Testis (tissue), 3 donors: ENCODE results near the gene ZNF81. TPM values are rescaled to one million over a fixed set of nuclear protein-coding genes. Genes with fewer than 3 reads are reported as not detected.

ENCODE experiments used
- DNase-seq: peaks from one replicate; pipeline ENCODE4 v3.0.0-alpha.2; 2019
- H3K27ac ChIP-seq, 2 donors: fragments of 200-600 bp; sonication (generic); one replicate each; pipeline ENCODE4 v1.5.1; 2019
- H3K27me3 ChIP-seq: fragments of 200-600 bp; sonication (generic); one replicate; pipeline ENCODE4 v1.5.1; 2019
- H3K36me3 ChIP-seq: fragments of 200-600 bp; sonication (generic); one replicate; pipeline ENCODE4 v1.5.1; 2017; ENCODE audit warnings: low read depth; ENCODE audit errors: missing control alignments
- H3K4me1 ChIP-seq: fragments of 200-600 bp; sonication (generic); one replicate; pipeline ENCODE4 v1.5.1; 2019
- H3K4me3 ChIP-seq, 2 donors: fragments of 200-600 bp; sonication (generic); one replicate each; pipeline ENCODE4 v1.5.1; 2017 to 2019
- H3K9me3 ChIP-seq: fragments of 200-600 bp; sonication (generic); one replicate; pipeline ENCODE4 v1.5.1; 2017
- POLR2A ChIP-seq: fragments of 450-650 bp; IDR thresholded peaks from one replicate; pipeline ENCODE4 v1.6.1; 2017; ENCODE audit warnings: antibody characterized with exemption, mild to moderate bottlenecking, moderate library complexity
- WGBS, 2 donors: methylation state at CpG; one replicate each; pipeline ENCODE4 v1.1.5; 2018; 5-methylcytosine and 5-hydroxymethylcytosine counted together
- intact Hi-C: fragments of 100-400 bp; cut with DNase I; formaldehyde crosslinking; loops from one replicate; pipeline ENCODE4 v1.15.1; 2023; ENCODE audit warnings: low total_unique reads
- polyA plus RNA-seq: library from polyadenylated mRNA; stranded (reverse); fragments of 350-450 nt; fragmentation: Illumina TruSeq; extraction: RNeasy Lipid Tissue Mini Kit (QIAGEN cat#74804); gene quantifications from one replicate; pipeline ENCODE4 v1.2.3, GENCODE V29; 2014; ENCODE audit warnings: low read depth, low replicate concordance; ENCODE audit not compliant: insufficient read depth
- total RNA-seq, 2 donors: library from RNA; depleted of rRNA; stranded (reverse); fragments of >200 nt; gene quantifications; one replicate each; pipeline ENCODE4 v1.2.3, GENCODE V29; 2016
- TF ChIP-seq, protein P1 (sequence below), 3 experiments: fragments of 450-650 bp in 2 of 3; fragments of 200-600 bp in 1 of 3; sonication (generic) in 1 of 3; IDR thresholded peaks; one replicate each; pipeline ENCODE4 v1.5.1; 2016 to 2019; ENCODE audit warnings: antibody characterized with exemption in 3 of 3, mild to moderate bottlenecking in 2 of 3, moderate library complexity in 1 of 3

The ZNF81 gene
- total and polyA plus RNA-seq, 3 donors from 2014 or later, result 2.8 to 6.2 (median 4.7) TPM

DNA sequence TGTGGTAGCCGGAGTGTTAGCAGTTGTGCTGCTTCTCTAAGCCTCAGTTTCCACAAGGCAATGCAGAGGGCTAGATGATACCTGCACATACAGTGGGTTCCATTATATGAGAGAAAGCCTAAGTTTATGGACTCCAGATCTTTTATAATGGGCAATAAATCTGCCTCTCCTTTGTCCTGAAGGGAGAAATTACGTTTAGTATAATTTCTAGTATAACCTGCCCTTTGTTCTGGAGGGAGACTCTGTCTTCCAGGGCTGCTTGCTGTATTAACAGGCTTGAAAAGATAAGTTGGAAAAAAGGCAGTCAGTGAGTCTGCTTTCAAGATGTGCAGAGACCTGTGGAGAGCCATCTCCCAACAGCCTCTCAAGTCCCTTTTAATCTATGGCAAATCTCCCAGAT lies 42.8 kb downstream of the ZNF81 start:
- Histone ChIP-seq H3K9me3 (no peaks in the 10 kb centered on the region), H3K4me3 (no peak overlapping the region), H3K4me1 (no peaks in the 10 kb centered on the region), H3K36me3 (no peaks in the 10 kb centered on the region), H3K27me3 (no peaks in the 10 kb centered on the region), H3K27ac (no peak overlapping the region)
- DNase-seq, result no peak
- WGBS, 2 donors, result 91 to 97% methylated on average over 2 of the region's 2 CpGs
- intact Hi-C loops, result no loop called here
- TF ChIP-seq POLR2A, result no peak
- TF ChIP-seq, protein P1, sequence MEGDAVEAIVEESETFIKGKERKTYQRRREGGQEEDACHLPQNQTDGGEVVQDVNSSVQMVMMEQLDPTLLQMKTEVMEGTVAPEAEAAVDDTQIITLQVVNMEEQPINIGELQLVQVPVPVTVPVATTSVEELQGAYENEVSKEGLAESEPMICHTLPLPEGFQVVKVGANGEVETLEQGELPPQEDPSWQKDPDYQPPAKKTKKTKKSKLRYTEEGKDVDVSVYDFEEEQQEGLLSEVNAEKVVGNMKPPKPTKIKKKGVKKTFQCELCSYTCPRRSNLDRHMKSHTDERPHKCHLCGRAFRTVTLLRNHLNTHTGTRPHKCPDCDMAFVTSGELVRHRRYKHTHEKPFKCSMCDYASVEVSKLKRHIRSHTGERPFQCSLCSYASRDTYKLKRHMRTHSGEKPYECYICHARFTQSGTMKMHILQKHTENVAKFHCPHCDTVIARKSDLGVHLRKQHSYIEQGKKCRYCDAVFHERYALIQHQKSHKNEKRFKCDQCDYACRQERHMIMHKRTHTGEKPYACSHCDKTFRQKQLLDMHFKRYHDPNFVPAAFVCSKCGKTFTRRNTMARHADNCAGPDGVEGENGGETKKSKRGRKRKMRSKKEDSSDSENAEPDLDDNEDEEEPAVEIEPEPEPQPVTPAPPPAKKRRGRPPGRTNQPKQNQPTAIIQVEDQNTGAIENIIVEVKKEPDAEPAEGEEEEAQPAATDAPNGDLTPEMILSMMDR (IDR thresholded peaks at IDR 0.05), result no peak

DNA sequence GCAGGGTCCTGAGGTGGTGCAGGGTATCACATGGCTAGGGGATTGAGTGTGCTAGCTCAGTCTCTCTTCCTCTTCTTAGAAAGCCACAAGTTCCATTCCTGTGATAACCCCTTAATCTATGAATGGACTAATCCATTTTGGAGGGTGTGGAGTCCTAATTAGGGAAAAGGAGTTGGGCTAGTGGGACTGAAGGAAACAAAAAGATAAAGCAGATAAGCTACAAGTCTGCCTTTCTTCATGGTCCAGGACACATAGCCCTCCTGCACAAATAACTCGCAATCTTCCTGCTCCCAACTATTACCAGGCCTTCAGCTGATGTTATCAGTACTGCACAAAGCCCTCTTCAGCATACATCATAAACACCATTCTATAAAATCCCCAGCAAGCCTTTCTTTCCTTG lies 44.2 kb downstream of the ZNF81 start:
- no peak for DNase-seq
- no peak overlapping the region for H3K4me3 ChIP-seq
- TF ChIP-seq, protein P1 (IDR thresholded peaks at IDR 0.05), result no peak
- no peak for TF ChIP-seq POLR2A
- intact Hi-C loops, result no loop called here
- no peaks in the 10 kb centered on the region for H3K27me3 ChIP-seq
- H3K9me3 ChIP-seq, result no peaks in the 10 kb centered on the region
- no peaks in the 10 kb centered on the region for H3K4me1 ChIP-seq
- H3K36me3 ChIP-seq, result no peaks in the 10 kb centered on the region
- 92 to 100% methylated on average over 1 of the region's 1 CpG for WGBS, 2 donors
- no peak overlapping the region for H3K27ac ChIP-seq

DNA sequence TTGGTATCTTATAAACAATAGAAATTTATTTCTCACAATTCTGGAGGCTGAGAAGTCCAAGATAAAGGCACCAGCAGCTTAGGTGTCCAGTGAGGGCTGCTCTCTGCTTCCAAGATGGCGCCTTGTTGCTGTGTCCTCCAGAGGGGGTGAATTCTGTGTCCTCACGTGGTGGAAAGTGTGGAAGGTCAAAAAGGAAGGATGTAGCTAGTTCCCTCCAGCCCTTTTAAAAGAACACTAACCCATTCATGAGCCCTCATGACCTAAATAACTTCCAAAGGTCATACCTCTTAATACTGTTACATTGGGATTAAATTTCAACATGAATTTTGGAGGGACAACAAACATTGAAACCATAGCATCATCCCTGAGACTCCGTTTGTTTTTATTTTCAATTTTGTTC lies 48.8 kb downstream of the ZNF81 start:
- H3K9me3 ChIP-seq, result no peaks in the 10 kb centered on the region
- WGBS, 2 donors, result 74 to 81% methylated on average over 3 of the region's 3 CpGs
- intact Hi-C loops, result no loop called here

DNA sequence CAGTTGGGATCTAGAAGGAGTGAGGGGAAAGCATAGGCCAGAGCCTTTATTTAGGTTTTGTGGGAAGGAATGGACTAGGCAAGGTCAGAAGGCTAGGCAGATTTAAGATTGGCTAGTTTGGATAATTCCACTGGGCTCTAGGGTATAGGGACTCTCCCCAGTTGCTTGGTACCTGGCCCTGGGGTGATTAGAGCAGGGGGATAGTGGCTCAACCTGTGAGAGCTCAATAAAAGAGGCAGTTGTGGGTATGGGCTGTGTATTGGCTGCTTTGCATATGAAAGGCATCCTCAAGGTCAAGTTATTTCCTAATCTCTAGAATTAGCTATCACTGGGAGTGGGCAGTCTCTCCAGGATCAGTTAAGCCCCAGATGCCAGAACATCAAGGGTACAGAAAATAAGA lies 61.3 kb downstream of the ZNF81 start:
- no peaks in the 10 kb centered on the region for H3K4me1 ChIP-seq
- TF ChIP-seq, protein P1 (IDR thresholded peaks at IDR 0.05), result no peak
- TF ChIP-seq POLR2A, result no peak
- DNase-seq, result no peak
- H3K9me3 ChIP-seq, result no peaks in the 10 kb centered on the region
- no peaks in the 10 kb centered on the region for H3K27me3 ChIP-seq
- H3K4me3 ChIP-seq, result no peak overlapping the region
- no peak overlapping the region for H3K27ac ChIP-seq
- intact Hi-C loops, result no loop called here
- H3K36me3 ChIP-seq, result no peaks in the 10 kb centered on the region

More for the DNA sequence above, 48.8 kb downstream of the ZNF81 start:
- Histone ChIP-seq H3K4me1 (no peaks in the 10 kb centered on the region), H3K27me3 (no peaks in the 10 kb centered on the region), H3K36me3 (no peaks in the 10 kb centered on the region), H3K27ac (no peak overlapping the region), H3K4me3 (no peak overlapping the region)
- no peak for DNase-seq
- TF ChIP-seq, protein P1 (IDR thresholded peaks at IDR 0.05), result no peak
- TF ChIP-seq POLR2A, result no peak

DNA sequence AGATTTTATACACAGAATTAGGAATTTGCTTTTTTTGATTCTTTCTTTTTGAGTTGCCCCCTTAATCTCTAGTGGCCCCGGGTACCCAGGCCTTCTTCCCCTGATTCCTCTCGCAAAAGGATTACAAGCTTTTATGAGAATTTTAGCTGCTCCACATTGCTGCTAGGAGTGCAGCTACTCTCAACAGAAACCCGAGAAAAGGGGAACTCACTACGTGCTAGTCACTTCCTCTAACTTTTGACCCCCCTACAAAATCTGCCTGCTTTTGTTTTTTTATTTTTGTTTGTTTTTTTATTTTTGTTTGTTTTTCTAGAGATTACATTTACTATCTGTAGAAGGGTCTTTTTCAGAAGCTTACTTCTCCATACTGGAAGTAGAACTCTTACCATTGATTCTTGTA lies 64.1 kb downstream of the ZNF81 start:
- Histone ChIP-seq H3K27ac (no peak overlapping the region), H3K27me3 (no peaks in the 10 kb centered on the region), H3K36me3 (no peaks in the 10 kb centered on the region), H3K4me3 (no peak overlapping the region), H3K9me3 (no peaks in the 10 kb centered on the region), H3K4me1 (no peaks in the 10 kb centered on the region)
- TF ChIP-seq, protein P1 (IDR thresholded peaks at IDR 0.05), result no peak
- no peak for TF ChIP-seq POLR2A
- WGBS, 2 donors, result 58 to 83% methylated on average over 4 of the region's 4 CpGs
- intact Hi-C loops, result no loop called here
- no peak for DNase-seq
